Sciatic nerve (tissue), 2 donors: ENCODE measurements around the gene RNGTT. TPM values are rescaled to one million over a fixed set of nuclear protein-coding genes. Genes with fewer than 3 reads are reported as not detected.

Experiments used
- ATAC-seq: fragments of 200-7000 bp; cut with Tn5 transposase; one replicate; pipeline ENCODE4 v1.9.1; 2020; ENCODE audit warnings: mild to moderate bottlenecking, moderate library complexity
- DNase-seq: peaks from one replicate; pipeline ENCODE4 v3.0.0-alpha.2; 2020; ENCODE audit warnings: low spot score
- intact Hi-C: fragments of 100-400 bp; cut with DNase I; formaldehyde crosslinking; loops from one replicate; pipeline ENCODE4 v1.14.2; 2022
- total RNA-seq: library from RNA; stranded (reverse); fragmentation: NEBNext Ultra II Directional; extraction: Animal tissue kit (Norgen Biotek cat#: 25700); gene quantifications from one replicate; pipeline ENCODE4 v1.2.1, GENCODE V29; 2021
- donor health status: DM: no; HTN: no; CAD: no.
- donor health status: DM: no; HTN: no; CAD: no.

The RNGTT gene
- total RNA-seq, 1 donor from 2014 or later = 13.2 TPM

GRCh38 chr6:88708197-88708744, 255.1 kb downstream of the RNGTT start:
- intact Hi-C loops = no loop called here
- ATAC-seq = no peak

DNA sequence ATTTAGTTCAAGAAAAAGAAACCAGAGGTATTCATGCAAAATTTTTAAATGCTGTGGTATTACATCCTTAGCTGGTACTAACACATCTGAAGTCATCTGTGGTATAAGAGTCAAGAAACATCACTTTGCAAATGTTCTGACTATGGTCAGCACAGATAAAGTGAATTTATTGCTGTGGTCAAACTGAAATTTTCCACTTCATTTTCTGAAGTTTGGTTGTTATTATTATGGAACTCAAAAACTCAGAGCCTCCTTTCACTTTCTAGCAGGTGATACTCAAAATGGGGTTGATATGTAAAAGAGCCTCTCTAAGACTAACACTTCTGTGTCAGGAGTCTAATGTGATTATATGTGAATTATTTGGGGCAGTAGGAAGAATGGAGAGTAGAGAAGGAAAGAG, 257.8 kb downstream of the RNGTT start:
- intact Hi-C loops = no loop called here
- no peak for DNase-seq
- no peak for ATAC-seq

More at GRCh38 chr6:88708197-88708744, 255.1 kb downstream of the RNGTT start:
- no peak for DNase-seq

- no peak for DNase-seq
- ATAC-seq = no peak
- intact Hi-C loops = no loop called here
These were observed 258.4 kb downstream of the RNGTT start for GRCh38 chr6:88704980-88705379.

DNA sequence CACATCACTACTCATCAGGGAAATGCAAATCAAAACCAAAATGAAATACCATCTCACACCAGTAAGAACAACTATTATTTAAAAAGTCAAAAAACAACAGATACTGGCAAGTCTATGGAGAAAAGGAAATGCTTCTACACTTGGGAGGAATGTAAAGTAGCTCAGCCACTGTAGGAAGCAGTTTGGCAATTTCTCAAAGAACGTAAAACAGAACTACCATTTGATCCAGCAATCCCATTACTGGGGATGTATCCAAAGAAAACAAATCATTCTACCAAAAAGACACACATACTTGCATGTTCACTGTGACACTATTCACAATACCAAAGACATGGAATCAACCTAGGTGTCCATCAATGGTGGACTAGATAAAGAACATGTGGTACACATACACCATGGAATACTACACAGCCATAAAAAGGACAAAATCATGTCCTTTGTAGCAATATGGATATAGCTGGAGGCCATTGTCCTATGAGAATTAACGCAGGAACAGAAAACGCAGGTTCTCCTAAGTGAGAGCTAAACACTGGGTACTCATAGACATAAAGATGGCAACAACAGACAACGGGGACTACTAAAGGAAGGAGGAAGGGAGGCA, 260.4 kb downstream of the RNGTT start:
- ATAC-seq (no peak), DNase-seq (no peak)
- intact Hi-C loops = no loop called here

GRCh38 chr6:88698661-88699060, 264.8 kb downstream of the RNGTT start:
- DNase-seq (no peak), ATAC-seq (no peak)
- intact Hi-C loops = loop anchor here (10.0 kb wide), 1 partner anchor 1154 kb away; no protein-coding TSS in a partner anchor

DNA sequence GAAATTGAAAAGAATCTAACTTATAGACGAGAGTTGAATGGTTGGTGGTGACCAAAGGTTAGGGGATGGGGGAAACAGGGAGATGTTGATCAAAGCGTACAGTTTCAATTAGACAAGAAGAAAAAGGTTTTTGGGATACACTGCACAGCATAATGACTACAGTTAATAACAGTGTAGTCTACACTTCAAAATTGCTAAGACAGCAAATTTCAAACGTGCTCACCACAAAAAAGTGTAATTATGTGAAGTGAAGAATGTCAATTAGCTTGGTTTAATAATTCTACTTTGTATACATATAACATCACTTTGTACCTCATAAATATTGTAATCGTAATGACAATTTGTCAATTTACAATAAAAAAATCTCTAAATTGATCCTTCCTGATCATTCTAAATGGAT, 267.5 kb downstream of the RNGTT start:
- DNase-seq = no peak
- ATAC-seq = no peak
- intact Hi-C loops = loop anchor here (10.0 kb wide), 1 partner anchor 1151 kb away; no protein-coding TSS in a partner anchor

- no peak for ATAC-seq
- intact Hi-C loops = no loop called here
- DNase-seq = no peak
These were observed 279.7 kb downstream of the RNGTT start for GRCh38 chr6:88683734-88684133.

GRCh38 chr6:88680654-88681053, 282.8 kb downstream of the RNGTT start:
- intact Hi-C loops = no loop called here

GRCh38 chr6:88679841-88680240, 283.6 kb downstream of the RNGTT start:
- intact Hi-C loops = no loop called here
- ATAC-seq = no peak
- no peak for DNase-seq

More at GRCh38 chr6:88680654-88681053, 282.8 kb downstream of the RNGTT start:
- no peak for DNase-seq
- ATAC-seq = no peak

- DNase-seq = no peak
- ATAC-seq = no peak
- intact Hi-C loops = no loop called here
These were observed 286.1 kb downstream of the RNGTT start for GRCh38 chr6:88677356-88677755.

GRCh38 chr6:88671624-88672023, 291.8 kb downstream of the RNGTT start:
- ATAC-seq = no peak
- no peak for DNase-seq
- intact Hi-C loops = no loop called here

DNA sequence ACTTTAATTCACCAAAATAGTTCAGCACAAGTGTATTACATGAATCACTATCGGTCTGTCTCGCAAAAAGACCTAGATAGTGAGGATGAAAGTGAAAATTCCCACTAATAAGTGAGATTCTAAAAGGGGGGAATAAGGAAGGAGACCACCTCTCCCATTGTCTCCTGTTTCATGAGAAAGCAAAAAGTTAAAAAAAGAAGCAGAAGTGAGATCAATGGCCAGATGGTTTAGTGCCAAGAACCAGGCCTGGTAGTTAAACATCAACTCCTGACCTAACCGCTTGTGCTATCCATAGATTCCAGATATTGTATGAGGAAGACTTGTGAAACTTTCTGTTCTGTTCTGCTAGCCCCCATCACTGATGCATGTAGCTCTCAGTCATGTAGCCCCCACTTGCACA, 293.0 kb downstream of the RNGTT start:
- no peak for ATAC-seq
- intact Hi-C loops = no loop called here
- DNase-seq = no peak

GRCh38 chr6:88669475-88669874, 293.9 kb downstream of the RNGTT start:
- ATAC-seq (no peak), DNase-seq (no peak)
- intact Hi-C loops = no loop called here

- no peak for ATAC-seq
- intact Hi-C loops = no loop called here
- DNase-seq = no peak
These were observed 296.5 kb downstream of the RNGTT start for GRCh38 chr6:88666901-88667300.

- no peak for ATAC-seq
- no peak for DNase-seq
- intact Hi-C loops = no loop called here
These were observed 298.3 kb downstream of the RNGTT start for GRCh38 chr6:88665131-88665530.

DNA sequence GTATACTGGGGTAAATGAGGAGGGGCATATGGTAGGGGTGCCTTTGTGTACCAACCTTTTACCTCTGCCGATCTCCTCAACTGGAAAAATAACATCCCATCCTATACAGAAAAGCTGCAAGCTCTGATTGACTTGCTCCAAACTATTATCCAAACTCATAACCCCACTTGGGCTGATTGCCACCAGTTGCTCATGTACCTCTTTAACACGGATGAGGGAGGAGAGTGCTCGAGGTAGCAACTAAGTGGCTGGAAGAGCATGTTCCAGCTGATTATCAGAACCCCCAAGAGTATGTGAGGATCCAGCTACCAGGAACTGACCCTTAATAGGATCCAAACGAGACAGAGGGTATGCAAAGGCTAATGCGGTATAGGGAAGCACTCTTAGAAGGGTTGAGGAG, 299.6 kb downstream of the RNGTT start:
- intact Hi-C loops = no loop called here
- DNase-seq = no peak
- no peak for ATAC-seq

GRCh38 chr6:88662653-88663174, 300.7 kb downstream of the RNGTT start:
- ATAC-seq (no peak), DNase-seq (no peak)
- intact Hi-C loops = no loop called here

GRCh38 chr6:88662163-88662580, 301.2 kb downstream of the RNGTT start:
- ATAC-seq = no peak
- intact Hi-C loops = no loop called here
- no peak for DNase-seq

DNA sequence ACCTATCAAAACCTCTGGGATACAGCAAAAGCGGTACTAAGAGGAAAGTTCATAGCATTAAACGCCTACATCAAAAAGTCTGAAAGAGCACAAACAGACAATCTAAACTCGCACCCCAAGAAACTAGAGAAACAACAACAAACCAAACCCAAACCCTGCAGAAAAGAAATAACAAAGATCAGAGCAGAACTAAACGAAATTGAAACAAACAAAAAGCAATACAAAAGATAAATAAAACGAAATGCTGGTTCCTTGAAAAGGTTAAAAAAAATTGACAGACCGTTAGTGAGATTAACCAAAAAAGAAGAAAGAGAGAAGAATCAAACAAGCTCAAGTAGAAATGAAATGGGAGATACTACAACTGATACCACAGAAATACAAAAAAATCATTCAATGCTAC, 302.3 kb downstream of the RNGTT start:
- ATAC-seq (no peak), DNase-seq (no peak)
- intact Hi-C loops = no loop called here

GRCh38 chr6:88655586-88655985, 307.8 kb downstream of the RNGTT start:
- intact Hi-C loops = no loop called here
- DNase-seq (no peak), ATAC-seq (no peak)

DNA sequence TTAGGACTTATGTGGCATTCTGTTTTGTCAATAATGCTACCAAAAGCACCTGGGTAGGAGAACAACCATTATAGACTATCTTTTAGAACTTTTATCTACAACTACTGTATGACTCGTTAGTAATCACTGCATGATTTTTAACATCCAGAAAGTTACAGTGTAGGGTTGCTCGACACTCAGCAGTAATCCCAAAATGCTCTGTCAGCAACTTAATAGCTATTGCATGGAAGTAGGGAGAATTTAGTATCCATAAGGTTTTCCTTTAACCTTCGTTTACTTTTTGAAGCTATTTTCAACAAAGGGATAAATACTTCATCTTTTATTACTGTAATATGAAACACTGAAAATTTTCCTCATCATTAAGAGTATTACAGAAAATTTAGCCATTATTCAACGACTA, 309.5 kb downstream of the RNGTT start:
- ATAC-seq (no peak), DNase-seq (no peak)
- intact Hi-C loops = no loop called here
